Melanocyte of skin (primary cell): ENCODE data around the gene FARSA. TPM values are rescaled to one million over a fixed set of nuclear protein-coding genes. Genes with fewer than 3 reads are reported as not detected.

Experiments
- small RNA-seq, 2 donors: library from RNA; depleted of rRNA; stranded (forward); fragments of <200 nt; gene quantifications; one replicate each; pipeline ENCODE3, GENCODE V24; 2012
- total RNA-seq, 2 donors: library from RNA; depleted of rRNA; stranded (reverse); fragments of >200 nt; gene quantifications; 2 replicates each; pipeline ENCODE4 v1.2.3, GENCODE V29; 2012

FARSA gene
- total RNA-seq: 100 to 1,000 TPM in 1 of 2 donors, 10 to 100 TPM in 1; 77.4 to 131 TPM

GRCh38 chr19:12933287-12934072 is at the start of gene FARSA:
Gene FARSA (minus strand): TSS chr19:12933711. CDS start chr19:12933696, 15 bp downstream.

GRCh38 chr19:12969292-12969988 is 35.9 kb upstream of the FARSA start, which contains the start of gene DAND5:
Gene DAND5 (plus strand): TSS chr19:12969576. CDS start chr19:12969661, 85 bp downstream.

GRCh38 chr19:12956446-12957388 is 23.2 kb upstream of the FARSA start, which contains the start of gene GADD45GIP1:
Gene GADD45GIP1 (minus strand): TSS chr19:12957223. CDS start chr19:12957212, 11 bp downstream.

GRCh38 chr19:12945479-12946091 is 12.1 kb upstream of the FARSA start, which contains the start of gene RAD23A:
Gene RAD23A (plus strand): TSS chr19:12945862. CDS start chr19:12945949, 87 bp downstream.

GRCh38 chr19:12937927-12938778 is 4.6 kb upstream of the FARSA start, which contains the start of gene CALR:
Gene CALR (plus strand): TSS chr19:12938609. CDS start chr19:12938680, 71 bp downstream.

GRCh38 chr19:12890787-12891552 is 42.5 kb downstream of the FARSA start, which contains the start of gene GCDH:
Gene GCDH (plus strand): TSS chr19:12891160. CDS start chr19:12891305, 145 bp downstream.

GRCh38 chr19:12886969-12887747 is 46.4 kb downstream of the FARSA start, which contains the start of gene KLF1:
Gene KLF1 (minus strand): TSS chr19:12887201. CDS start chr19:12887140, 61 bp downstream.

GRCh38 chr19:12881172-12881808 is 52.2 kb downstream of the FARSA start, which contains the start of gene DNASE2:
Gene DNASE2 (minus strand): TSS chr19:12881449. CDS start chr19:12881375, 74 bp downstream.

Small RNA genes within 50 kb of the gene (small RNA-seq; reads per million reads assigned to genes)
- 1.2 to 1.7 reads per million in 2 donors for gene MIR5695
- 1.0 to 1.6 reads per million in 2 donors for gene MIR6515

Other genes starting within 250 kb of the FARSA start
- gene GNG14, start 245.7 kb downstream of the FARSA start, total RNA-seq: not detected
- gene FBXW9, start 237.1 kb downstream of the FARSA start, total RNA-seq: 10 to 100 TPM; 14.1 to 14.7 TPM
- gene TNPO2, start 209.8 kb downstream of the FARSA start, total RNA-seq: 10 to 100 TPM; 62.6 to 71.9 TPM
- 100 to 1,000 TPM; 107 to 194 TPM for gene TRIR, start 199.0 kb downstream of the FARSA start, total RNA-seq
- gene GET3, start 196.2 kb downstream of the FARSA start, total RNA-seq: 100 to 1,000 TPM in 1 of 2 donors, 10 to 100 TPM in 1; 90.9 to 129 TPM
- under 1 TPM in 1 of 2 donors, not detected in 1; under 0.01 TPM for gene BEST2, start 181.9 kb downstream of the FARSA start, total RNA-seq
- gene HOOK2, start 158.2 kb downstream of the FARSA start, total RNA-seq: 1 to 10 TPM; 6.7 to 8.6 TPM
- gene JUNB, start 142.2 kb downstream of the FARSA start, total RNA-seq: 10 to 100 TPM; 65.3 to 88.4 TPM
- gene PRDX2, start 131.9 kb downstream of the FARSA start, total RNA-seq: 100 to 1,000 TPM; 148 to 258 TPM
- not detected for gene THSD8, start 131.6 kb downstream of the FARSA start, total RNA-seq
- gene RNASEH2A, start 127.1 kb downstream of the FARSA start, total RNA-seq: 10 to 100 TPM; 26.2 to 69.3 TPM
- not detected for gene RTBDN, start 99.1 kb downstream of the FARSA start, total RNA-seq
- gene MAST1, start 95.2 kb downstream of the FARSA start, total RNA-seq: 1 to 10 TPM in 1 of 2 donors, under 1 TPM in 1; 0.33 to 2.1 TPM
- 10 to 100 TPM; 28.0 to 42.3 TPM for gene DNASE2, start 52.3 kb downstream of the FARSA start, total RNA-seq
- gene KLF1, start 46.5 kb downstream of the FARSA start, total RNA-seq: under 1 TPM in 1 of 2 donors, not detected in 1; under 0.01 TPM
- gene GCDH, start 42.6 kb downstream of the FARSA start, total RNA-seq: 10 to 100 TPM; 41.0 to 59.6 TPM
- gene SYCE2, start 14.4 kb downstream of the FARSA start, total RNA-seq: under 1 TPM in 1 of 2 donors, not detected in 1; 0.69 TPM
- gene CALR, start 4.9 kb upstream of the FARSA start, total RNA-seq: 1,000 to 10,000 TPM; 1,570 to 2,282 TPM
- gene RAD23A, start 12.2 kb upstream of the FARSA start, total RNA-seq: 100 to 1,000 TPM; 146 to 147 TPM
- 10 to 100 TPM; 20.3 to 21.3 TPM for gene GADD45GIP1, start 23.5 kb upstream of the FARSA start, total RNA-seq
- not detected for gene DAND5, start 35.9 kb upstream of the FARSA start, total RNA-seq
- gene NFIX, start 61.8 kb upstream of the FARSA start, total RNA-seq: 10 to 100 TPM; 19.6 to 27.2 TPM
- gene LYL1, start 169.1 kb upstream of the FARSA start, total RNA-seq: 1 to 10 TPM; 4.8 to 7.0 TPM
- gene TRMT1, start 183.0 kb upstream of the FARSA start, total RNA-seq: 10 to 100 TPM; 21.7 to 35.0 TPM
- gene NACC1, start 184.6 kb upstream of the FARSA start, total RNA-seq: 10 to 100 TPM; 51.6 to 76.9 TPM
- gene STX10, start 216.7 kb upstream of the FARSA start, total RNA-seq: 10 to 100 TPM; 43.7 to 68.3 TPM
- 10 to 100 TPM in 1 of 2 donors, 1 to 10 TPM in 1; 6.5 to 17.6 TPM for gene IER2, start 216.7 kb upstream of the FARSA start, total RNA-seq